Neural crest cell (in vitro differentiated cells): ENCODE data around the gene HOPX. TPM values are rescaled to one million over a fixed set of nuclear protein-coding genes. Genes with fewer than 3 reads are reported as not detected.

Source experiments
- DNase-seq: peaks from one replicate; pipeline ENCODE4 v3.0.0; 2021; ENCODE audit warnings: low read depth, mixed read lengths, low spot score
- H3K27ac Mint-ChIP-seq: one replicate; pipeline ENCODE4 v1.8.0; 2021; ENCODE audit warnings: mild to moderate bottlenecking, mixed read lengths; ENCODE audit not compliant: unreplicated experiment
- H3K27me3 Mint-ChIP-seq: 2 replicates; pipeline ENCODE4 v1.8.0; 2021; ENCODE audit warnings: low read depth, mild to moderate bottlenecking, mixed read lengths
- H3K36me3 Mint-ChIP-seq: 2 replicates; pipeline ENCODE4 v1.8.0; 2021; ENCODE audit warnings: low read depth, mild to moderate bottlenecking, mixed read lengths
- H3K4me1 Mint-ChIP-seq: 2 replicates; pipeline ENCODE4 v1.8.0; 2021; ENCODE audit warnings: mixed read lengths
- H3K4me3 Mint-ChIP-seq: one replicate; pipeline ENCODE4 v1.8.0; 2021; ENCODE audit warnings: mild to moderate bottlenecking, mixed read lengths
- H3K9me3 Mint-ChIP-seq: 2 replicates; pipeline ENCODE4 v1.8.0; 2021; ENCODE audit warnings: mixed read lengths
- total RNA-seq: library from RNA; stranded (reverse); gene quantifications from 2 replicates; pipeline ENCODE4 v1.2.1, GENCODE V29; 2021
- TF ChIP-seq, protein P1 (sequence below): fragments of 200-600 bp; sonication (generic); conservative IDR thresholded peaks from 2 replicates; pipeline ENCODE4 v1.5.0; 2021; ENCODE audit warnings: antibody characterized with exemption, mild to moderate bottlenecking

The HOPX gene
- total RNA-seq, 1 donor from 2014 or later = not detected

GRCh38 chr4:56649445-56650261, 31.4 kb downstream of the HOPX start:
- H3K9me3 Mint-ChIP-seq = peaks cover 9% of the 10 kb centered on the region
- H3K27me3 Mint-ChIP-seq = peaks cover 38% of the 10 kb centered on the region
- no peak for DNase-seq
- H3K27ac Mint-ChIP-seq = no peak overlapping the region
- TF ChIP-seq, protein P1, sequence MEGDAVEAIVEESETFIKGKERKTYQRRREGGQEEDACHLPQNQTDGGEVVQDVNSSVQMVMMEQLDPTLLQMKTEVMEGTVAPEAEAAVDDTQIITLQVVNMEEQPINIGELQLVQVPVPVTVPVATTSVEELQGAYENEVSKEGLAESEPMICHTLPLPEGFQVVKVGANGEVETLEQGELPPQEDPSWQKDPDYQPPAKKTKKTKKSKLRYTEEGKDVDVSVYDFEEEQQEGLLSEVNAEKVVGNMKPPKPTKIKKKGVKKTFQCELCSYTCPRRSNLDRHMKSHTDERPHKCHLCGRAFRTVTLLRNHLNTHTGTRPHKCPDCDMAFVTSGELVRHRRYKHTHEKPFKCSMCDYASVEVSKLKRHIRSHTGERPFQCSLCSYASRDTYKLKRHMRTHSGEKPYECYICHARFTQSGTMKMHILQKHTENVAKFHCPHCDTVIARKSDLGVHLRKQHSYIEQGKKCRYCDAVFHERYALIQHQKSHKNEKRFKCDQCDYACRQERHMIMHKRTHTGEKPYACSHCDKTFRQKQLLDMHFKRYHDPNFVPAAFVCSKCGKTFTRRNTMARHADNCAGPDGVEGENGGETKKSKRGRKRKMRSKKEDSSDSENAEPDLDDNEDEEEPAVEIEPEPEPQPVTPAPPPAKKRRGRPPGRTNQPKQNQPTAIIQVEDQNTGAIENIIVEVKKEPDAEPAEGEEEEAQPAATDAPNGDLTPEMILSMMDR = no peak
- H3K4me1 Mint-ChIP-seq = peaks cover 6% of the 10 kb centered on the region
- no peaks in the 10 kb centered on the region for H3K36me3 Mint-ChIP-seq
- no peak overlapping the region for H3K4me3 Mint-ChIP-seq

DNA sequence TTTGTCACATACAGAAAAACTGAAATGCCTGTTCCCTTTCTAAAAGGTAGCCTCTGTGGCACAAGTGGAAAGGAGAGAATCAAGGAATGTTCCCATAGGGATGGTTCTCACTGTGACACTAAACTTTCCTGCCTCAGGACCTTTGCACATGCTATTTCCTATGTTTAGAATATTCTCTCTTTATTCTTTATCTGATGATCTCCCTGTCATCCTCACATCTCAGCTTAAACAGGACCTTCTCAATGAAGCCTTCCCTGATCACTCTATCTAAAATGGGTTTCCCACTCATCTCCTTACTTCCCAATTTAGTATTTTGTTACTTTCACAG, 32.3 kb downstream of the HOPX start:
- no peaks in the 10 kb centered on the region for H3K36me3 Mint-ChIP-seq
- peaks cover 7% of the 10 kb centered on the region for H3K4me1 Mint-ChIP-seq
- peaks cover 9% of the 10 kb centered on the region for H3K9me3 Mint-ChIP-seq
- TF ChIP-seq, protein P1 = no peak
- H3K27me3 Mint-ChIP-seq = peaks cover 29% of the 10 kb centered on the region
- no peak overlapping the region for H3K27ac Mint-ChIP-seq
- no peak for DNase-seq
- H3K4me3 Mint-ChIP-seq = no peak overlapping the region

DNA sequence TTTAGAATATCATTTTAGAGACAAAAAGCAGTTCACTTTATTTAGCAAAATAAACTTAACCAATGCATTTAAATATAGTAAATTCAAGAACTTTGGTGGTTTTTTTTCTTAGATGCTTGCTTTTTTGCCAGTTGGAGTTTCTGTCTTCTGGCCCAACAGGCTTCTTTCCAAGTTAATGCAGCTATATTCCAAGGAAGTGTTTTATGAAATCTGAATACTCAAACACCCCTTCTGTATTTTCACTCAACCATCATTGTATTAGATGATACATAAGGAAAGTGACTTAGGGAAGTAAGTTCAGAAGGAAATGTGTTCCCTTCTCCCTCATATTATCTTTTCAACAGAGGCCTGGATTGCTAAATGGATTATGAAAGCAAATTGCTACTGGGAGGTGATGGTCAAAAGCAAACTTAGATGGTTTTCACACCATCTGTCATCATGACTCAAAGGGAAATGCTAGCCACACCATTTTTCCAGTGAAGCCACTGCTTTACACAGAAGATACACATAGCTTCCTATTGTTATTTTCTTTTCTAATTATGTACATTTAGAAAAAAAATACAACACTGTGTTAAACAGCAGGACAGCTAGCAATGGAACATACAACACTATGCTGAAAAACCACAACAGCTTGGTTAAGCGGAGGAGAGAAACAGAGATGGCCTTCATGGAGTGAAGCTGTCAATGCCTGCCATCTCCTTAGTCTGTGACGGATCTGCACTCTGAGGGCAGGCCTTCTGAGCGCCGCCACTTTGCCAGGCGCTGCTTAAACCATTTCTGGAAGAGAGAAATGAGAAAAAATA, 32.9 kb downstream of the HOPX start:
- peaks cover 7% of the 10 kb centered on the region for H3K4me1 Mint-ChIP-seq
- no peaks in the 10 kb centered on the region for H3K36me3 Mint-ChIP-seq
- H3K9me3 Mint-ChIP-seq = peaks cover 9% of the 10 kb centered on the region
- no peak overlapping the region for H3K27ac Mint-ChIP-seq
- peaks cover 24% of the 10 kb centered on the region for H3K27me3 Mint-ChIP-seq
- TF ChIP-seq, protein P1 = no peak
- no peak for DNase-seq
- no peak overlapping the region for H3K4me3 Mint-ChIP-seq

GRCh38 chr4:56646341-56646740, 34.8 kb downstream of the HOPX start:
- no peak overlapping the region for H3K4me3 Mint-ChIP-seq
- no peaks in the 10 kb centered on the region for H3K36me3 Mint-ChIP-seq
- DNase-seq = no peak
- peaks cover 11% of the 10 kb centered on the region for H3K9me3 Mint-ChIP-seq
- TF ChIP-seq, protein P1 = no peak
- H3K27me3 Mint-ChIP-seq = peaks cover 9% of the 10 kb centered on the region
- H3K4me1 Mint-ChIP-seq = peaks cover 7% of the 10 kb centered on the region
- no peak overlapping the region for H3K27ac Mint-ChIP-seq

- H3K9me3 Mint-ChIP-seq = peaks cover 11% of the 10 kb centered on the region
- no peak overlapping the region for H3K27ac Mint-ChIP-seq
- DNase-seq = no peak
- TF ChIP-seq, protein P1 = no peak
- H3K27me3 Mint-ChIP-seq = no peaks in the 10 kb centered on the region
- no peak overlapping the region for H3K4me3 Mint-ChIP-seq
- no peaks in the 10 kb centered on the region for H3K36me3 Mint-ChIP-seq
- H3K4me1 Mint-ChIP-seq = peaks cover 7% of the 10 kb centered on the region
Measured at GRCh38 chr4:56643596-56643995, 37.5 kb downstream of the HOPX start.
